Fibroblast of pulmonary artery (primary cell): ENCODE measurements around the gene NOL9.

Experiments used
- DNase-seq: peaks from one replicate; pipeline ENCODE4 v3.0.0-alpha.2; 2010; ENCODE audit warnings: low read depth
- H3K4me3 ChIP-seq: replicated peaks from 2 replicates; pipeline ENCODE4 v1.5.1; 2011; ENCODE audit warnings: low read depth, mild to moderate bottlenecking, control low read depth, low read length, moderate library complexity
- TF ChIP-seq, protein P1 (sequence below): IDR thresholded peaks from 2 replicates; pipeline ENCODE4 v1.5.1; 2011; ENCODE audit warnings: mild to moderate bottlenecking, control low read depth, low read length, inconsistent platforms; ENCODE audit errors: missing control alignments

NOL9 gene

DNA sequence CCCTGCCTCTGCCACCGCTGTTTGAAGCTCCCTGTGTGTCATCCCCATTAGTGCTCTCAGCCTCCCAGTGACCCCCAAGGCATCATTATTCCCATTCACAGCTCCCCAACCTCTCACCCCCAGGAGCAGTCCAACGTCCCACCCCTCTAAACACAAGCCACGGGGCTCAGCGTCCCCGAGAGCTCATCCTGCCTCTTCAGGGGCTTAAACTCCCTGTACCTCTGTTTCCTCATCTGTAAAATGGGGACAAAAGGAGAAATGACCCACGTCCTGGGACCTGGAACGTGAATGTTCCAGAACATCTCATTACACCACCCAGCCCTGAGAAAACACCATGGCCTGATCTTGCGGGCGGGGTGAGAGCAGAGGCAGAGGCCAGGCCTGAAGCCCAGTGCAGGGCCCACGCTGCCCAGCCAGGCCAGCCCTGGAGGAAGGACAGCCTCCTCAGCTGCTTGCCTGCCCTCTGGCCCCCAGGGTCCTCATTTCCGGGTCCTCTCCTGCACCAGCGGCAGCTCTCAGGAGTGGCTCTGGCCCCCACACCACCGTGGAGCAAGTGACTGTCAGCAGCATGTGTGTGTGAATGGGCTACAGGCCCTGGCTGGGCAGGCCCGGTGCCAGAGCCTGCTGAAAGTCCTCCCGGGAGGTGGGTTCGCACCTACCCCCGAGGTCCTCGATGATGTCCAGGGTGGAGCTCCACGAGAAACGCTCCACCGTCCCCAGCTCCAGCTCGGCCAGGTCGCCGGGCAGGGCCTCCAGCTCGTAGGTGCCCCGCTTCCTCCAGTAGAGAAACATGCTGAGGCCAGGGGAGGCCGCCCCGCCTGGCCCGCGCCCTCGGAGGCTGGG lies 48.7 kb downstream of the NOL9 start:
- no peak for DNase-seq
- H3K4me3 ChIP-seq: no peak overlapping the region
- TF ChIP-seq, protein P1, sequence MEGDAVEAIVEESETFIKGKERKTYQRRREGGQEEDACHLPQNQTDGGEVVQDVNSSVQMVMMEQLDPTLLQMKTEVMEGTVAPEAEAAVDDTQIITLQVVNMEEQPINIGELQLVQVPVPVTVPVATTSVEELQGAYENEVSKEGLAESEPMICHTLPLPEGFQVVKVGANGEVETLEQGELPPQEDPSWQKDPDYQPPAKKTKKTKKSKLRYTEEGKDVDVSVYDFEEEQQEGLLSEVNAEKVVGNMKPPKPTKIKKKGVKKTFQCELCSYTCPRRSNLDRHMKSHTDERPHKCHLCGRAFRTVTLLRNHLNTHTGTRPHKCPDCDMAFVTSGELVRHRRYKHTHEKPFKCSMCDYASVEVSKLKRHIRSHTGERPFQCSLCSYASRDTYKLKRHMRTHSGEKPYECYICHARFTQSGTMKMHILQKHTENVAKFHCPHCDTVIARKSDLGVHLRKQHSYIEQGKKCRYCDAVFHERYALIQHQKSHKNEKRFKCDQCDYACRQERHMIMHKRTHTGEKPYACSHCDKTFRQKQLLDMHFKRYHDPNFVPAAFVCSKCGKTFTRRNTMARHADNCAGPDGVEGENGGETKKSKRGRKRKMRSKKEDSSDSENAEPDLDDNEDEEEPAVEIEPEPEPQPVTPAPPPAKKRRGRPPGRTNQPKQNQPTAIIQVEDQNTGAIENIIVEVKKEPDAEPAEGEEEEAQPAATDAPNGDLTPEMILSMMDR: no peak

DNA sequence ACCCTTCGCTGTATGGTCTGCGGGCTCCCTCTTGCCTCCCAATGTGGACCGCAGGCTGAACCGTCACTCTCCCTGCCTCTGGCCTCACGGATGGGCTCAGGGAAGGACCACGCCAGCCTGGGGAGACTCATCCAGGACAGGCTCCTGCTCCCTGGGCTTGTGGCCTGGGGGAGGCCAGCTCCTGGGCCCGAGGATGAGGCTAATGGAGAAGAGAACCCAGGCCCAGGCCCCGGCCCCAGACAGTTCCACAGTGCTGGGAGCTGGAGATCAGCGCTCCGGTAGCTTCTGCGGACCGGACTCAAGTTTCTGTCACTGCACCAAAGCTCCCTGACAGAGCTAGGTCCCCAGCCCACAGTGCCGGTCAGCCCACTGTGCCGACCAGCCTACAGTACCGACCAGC lies 49.4 kb downstream of the NOL9 start:
- no peak overlapping the region for H3K4me3 ChIP-seq
- DNase-seq: no peak
- TF ChIP-seq, protein P1: no peak

DNA sequence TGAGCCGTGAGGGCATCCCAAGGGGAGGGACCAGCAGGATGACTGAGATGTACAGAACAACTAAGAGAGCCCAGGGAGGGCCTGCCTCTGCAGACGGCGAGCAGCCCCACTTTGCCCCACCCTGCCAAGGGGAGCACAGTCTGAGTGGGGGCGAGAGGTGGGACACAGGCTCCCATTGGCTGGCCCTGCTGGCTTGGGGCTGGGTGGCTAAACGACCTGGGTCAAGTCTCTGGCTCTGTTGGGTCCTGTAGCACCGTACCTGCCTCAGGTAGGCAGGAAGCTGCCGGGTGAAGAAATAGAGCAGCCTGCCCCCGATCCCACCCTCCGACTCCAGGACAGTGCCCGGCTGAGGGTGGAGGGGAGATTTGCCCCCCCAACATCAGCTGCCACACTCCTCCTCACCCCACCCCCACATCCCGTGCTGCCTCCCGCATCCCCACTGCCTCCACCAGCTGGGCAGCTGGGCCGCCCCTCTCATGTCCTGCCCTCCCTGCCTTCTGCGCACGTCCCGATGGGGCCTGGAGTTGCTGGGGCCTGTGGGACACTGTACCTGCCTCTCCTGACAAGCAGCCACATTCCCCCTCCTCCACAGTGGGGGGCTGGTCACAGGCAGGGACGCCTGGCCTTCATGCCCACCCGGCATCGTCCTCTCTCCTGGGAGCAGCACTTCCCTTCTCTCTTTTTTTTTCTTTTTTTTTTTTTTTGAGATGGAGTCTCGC lies 50.3 kb downstream of the NOL9 start:
- no peak for DNase-seq
- TF ChIP-seq, protein P1: no peak
- H3K4me3 ChIP-seq: no peak overlapping the region

DNA sequence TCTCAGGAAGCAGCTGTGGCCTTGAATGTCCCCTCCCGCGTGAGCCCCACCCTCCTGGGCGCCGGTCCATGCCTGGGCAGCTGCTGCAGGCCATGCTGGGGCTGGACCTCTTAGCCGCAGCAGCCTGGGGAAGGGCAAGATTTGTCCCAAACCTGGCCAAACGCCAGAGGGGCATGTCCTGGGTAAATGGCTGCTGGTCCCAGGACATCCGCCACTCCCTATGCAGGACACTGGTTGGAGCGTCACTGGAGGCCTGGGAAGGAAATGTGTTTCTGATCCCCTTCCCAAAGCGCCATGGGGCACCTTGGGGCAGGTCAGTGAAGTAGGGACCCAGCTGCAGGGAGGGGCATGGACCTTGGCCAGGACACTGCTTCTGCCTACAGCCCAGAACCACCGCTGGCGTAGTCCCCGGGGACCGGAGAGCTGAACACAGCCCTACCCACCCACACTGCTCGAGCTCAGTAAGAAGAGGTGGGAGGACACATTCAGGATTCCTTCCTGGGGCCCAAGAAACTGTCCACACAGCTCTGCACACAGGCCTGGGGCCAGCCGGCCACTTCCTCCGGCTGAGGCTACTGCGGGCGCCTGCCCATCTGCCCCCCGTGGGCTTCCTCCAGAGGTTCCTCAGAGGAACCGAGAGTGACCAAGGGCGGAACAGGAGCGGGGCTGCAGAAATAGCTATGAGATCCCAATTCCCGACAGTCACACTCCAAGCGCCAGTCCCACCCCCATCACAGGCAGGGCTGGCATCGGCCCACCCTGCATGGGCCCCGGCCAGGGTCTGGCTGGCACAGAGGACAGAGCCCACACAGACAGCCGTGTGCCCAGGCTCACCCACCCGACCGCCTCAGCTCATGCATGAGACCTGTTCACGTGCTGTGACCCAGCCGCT lies 52.1 kb downstream of the NOL9 start:
- TF ChIP-seq, protein P1: no peak
- DNase-seq: peak; percentile 41
- H3K4me3 ChIP-seq: no peak overlapping the region

DNA sequence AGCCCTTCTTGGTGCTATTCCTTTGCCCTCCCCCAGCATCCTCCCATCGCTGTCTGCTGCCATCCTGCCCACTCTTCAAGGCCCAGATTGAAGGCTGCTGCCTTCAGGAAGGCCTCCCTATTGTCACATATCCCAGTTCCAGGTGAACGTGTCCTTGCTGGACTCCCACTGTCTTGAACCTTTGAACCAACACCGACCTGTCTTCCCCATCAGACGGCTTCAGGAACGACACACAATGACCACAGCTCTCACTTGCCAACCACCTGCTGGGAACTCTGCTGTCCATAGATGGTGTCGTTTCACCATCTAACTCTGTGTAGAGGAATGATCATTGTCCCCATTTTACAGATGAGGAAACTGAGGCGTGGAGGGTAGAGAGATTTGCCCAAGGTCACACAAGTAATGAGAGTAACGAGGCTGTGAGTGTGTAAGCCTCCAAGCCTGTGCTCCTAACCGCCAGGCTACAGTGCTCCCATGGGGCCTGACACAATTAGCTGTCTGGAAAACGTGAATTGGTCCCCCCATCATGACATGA lies 53.0 kb downstream of the NOL9 start:
- no peak for DNase-seq

More for the DNA sequence above, 53.0 kb downstream of the NOL9 start:
- no peak overlapping the region for H3K4me3 ChIP-seq
- TF ChIP-seq, protein P1: no peak
